HCT116 (cell line): Measurements from ENCODE around the gene LACC1. TPM values are rescaled to one million over a fixed set of nuclear protein-coding genes. Genes with fewer than 3 reads are reported as not detected.

ENCODE experiments used
- ATAC-seq: fragments of 200-7000 bp; cut with Tn5 transposase; 2 replicates; pipeline ENCODE4 v1.9.1; 2020; ENCODE audit warnings: mild to moderate bottlenecking, moderate library complexity
- BruUV-seq: library from RNA; stranded (reverse); fragments of 400-500 nt; replicated peaks from 2 replicates; lab custom pipeline; 2021; lab: Mats Ljungman, UMichigan
- CTCF ChIA-PET: fragments of 300-600 bp; sonication (Branson Sonifier 250); formaldehyde crosslinking; loops from one replicate; lab custom pipeline; 2021; ENCODE audit warnings: antibody characterized with exemption; lab: Charles Lee
- POLR2A ChIA-PET: fragments of 300-600, 350-600 bp; sonication (Branson Sonifier 250); formaldehyde crosslinking; loops from one replicate; lab custom pipeline; 2021; ENCODE audit warnings: antibody characterized with exemption; lab: Charles Lee
- RAD21 ChIA-PET, 2 experiments: fragments of 300-600 bp; sonication (Branson Sonifier 250); formaldehyde crosslinking; loops; one replicate each; lab custom pipeline; 2023; ENCODE audit warnings: low total read pairs in 2 of 2; ENCODE audit not compliant: uncharacterized antibody in 2 of 2, unreplicated experiment in 2 of 2, low non-redundant PET in 1 of 2; lab: Charles Lee
- DNase-seq: peaks from one replicate; pipeline ENCODE4 v3.0.0-alpha.2; 2010; ENCODE audit warnings: low read depth, low spot score
- H2AFZ ChIP-seq: fragments of 200-600 bp; shearing (Covaris generic), sonication (generic); 2 replicates; pipeline ENCODE4 v1.6.1; 2017; ENCODE audit warnings: low read depth, mixed run types, mixed read lengths, antibody characterized with exemption, low read length; ENCODE audit not compliant: poor library complexity, severe bottlenecking
- H3K27ac ChIP-seq: 2 replicates; pipeline ENCODE4 v1.5.1; 2012; ENCODE audit warnings: low read depth, low read length
- H3K27me3 ChIP-seq: fragments of 200-600 bp; sonication (generic); 2 replicates; pipeline ENCODE4 v1.6.1; 2016; ENCODE audit warnings: mixed run types, low read length, mixed read lengths; ENCODE audit not compliant: insufficient read depth
- H3K36me3 ChIP-seq, 2 experiments: fragments of 200-500 bp in 1 of 2; fragments of 200-600 bp in 1 of 2; sonication (Bioruptor generic) in 1 of 2; sonication (generic) in 1 of 2; 2 replicates each; pipeline versions ENCODE4 v1.5.1 to v1.6.1; 2014 to 2016; ENCODE audit warnings: low read length in 2 of 2, inconsistent platforms in 1 of 2, mixed read lengths in 1 of 2, mixed run types in 1 of 2; ENCODE audit not compliant: insufficient read depth in 2 of 2, control insufficient read depth in 1 of 2
- H3K4me1 ChIP-seq, 2 experiments: fragments of 200-600 bp in 1 of 2; sonication (generic) in 1 of 2; 2 replicates each; pipeline versions ENCODE4 v1.5.1 to v1.6.1; 2012 to 2017; ENCODE audit warnings: low read length in 2 of 2, inconsistent platforms in 1 of 2, mild to moderate bottlenecking in 1 of 2, mixed read lengths in 1 of 2, mixed run types in 1 of 2, moderate library complexity in 1 of 2; ENCODE audit not compliant: insufficient read depth in 2 of 2, control insufficient read depth in 1 of 2
- H3K4me2 ChIP-seq: fragments of 200-600 bp; sonication (generic); 2 replicates; pipeline ENCODE4 v1.6.1; 2017; ENCODE audit warnings: mixed run types, low read length, mixed read lengths
- H3K4me3 ChIP-seq, 2 experiments: fragments of 200-600 bp in 1 of 2; sonication (generic) in 1 of 2; replicated peaks in 1 of 2; 2 replicates each; pipeline ENCODE4 v1.5.1; 2011 to 2016; ENCODE audit warnings: low read length in 2 of 2, control low read depth in 1 of 2, low read depth in 1 of 2, mild to moderate bottlenecking in 1 of 2, mixed read lengths in 1 of 2, mixed run types in 1 of 2
- H3K79me2 ChIP-seq: fragments of 200-600 bp; sonication (generic); 2 replicates; pipeline ENCODE4 v1.6.1; 2017; ENCODE audit warnings: mild to moderate bottlenecking, mixed run types, low read length, moderate library complexity, mixed read lengths; ENCODE audit not compliant: insufficient read depth
- H3K9ac ChIP-seq: fragments of 200-600 bp; sonication (generic); 2 replicates; pipeline ENCODE4 v1.6.1; 2016; ENCODE audit warnings: low read length, mixed read lengths
- H3K9me2 ChIP-seq: fragments of 200-600 bp; sonication (generic), shearing (Covaris generic); 2 replicates; pipeline ENCODE4 v1.6.1; 2017; ENCODE audit warnings: mixed run types, mild to moderate bottlenecking, moderate library complexity; ENCODE audit not compliant: insufficient read depth
- H3K9me3 ChIP-seq, 2 experiments: fragments of 200-500 bp in 1 of 2; fragments of 200-600 bp in 1 of 2; sonication (Bioruptor generic) in 1 of 2; sonication (generic) in 1 of 2; 2 replicates each; pipeline ENCODE4 v1.6.1; 2014 to 2017; ENCODE audit warnings: low read length in 2 of 2, mixed read lengths in 2 of 2, inconsistent platforms in 1 of 2, low read depth in 1 of 2, mild to moderate bottlenecking in 1 of 2, mixed run types in 1 of 2, moderate library complexity in 1 of 2; ENCODE audit not compliant: control insufficient read depth in 1 of 2, insufficient read depth in 1 of 2
- H4K20me1 ChIP-seq: fragments of 200-600 bp; sonication (generic), shearing (Covaris generic); 2 replicates; pipeline ENCODE4 v1.6.1; 2017; ENCODE audit warnings: mixed run types, mild to moderate bottlenecking, moderate library complexity; ENCODE audit not compliant: insufficient read depth
- ATF3 ChIP-seq: IDR thresholded peaks from 2 replicates; pipeline ENCODE4 v1.6.1; 2012
- CBX3 ChIP-seq: IDR thresholded peaks from 2 replicates; pipeline ENCODE4 v1.6.1; 2012; ENCODE audit warnings: low read depth
- CTCF ChIP-seq, 3 experiments: fragments of 200-600 bp in 1 of 3; sonication (generic) in 1 of 3; IDR thresholded peaks in 2 of 3; conservative IDR thresholded peaks in 1 of 3; 2 replicates each; pipeline ENCODE4 v1.5.1; 2012 to 2017; ENCODE audit warnings: low read depth in 2 of 3, low read length in 2 of 3, antibody characterized with exemption in 1 of 3, borderline replicate concordance in 1 of 3, control low read depth in 1 of 3, mild to moderate bottlenecking in 1 of 3, mixed read lengths in 1 of 3, mixed run types in 1 of 3, moderate library complexity in 1 of 3; ENCODE audit not compliant: insufficient read depth in 1 of 3
- ELF1 ChIP-seq: IDR thresholded peaks from 2 replicates; pipeline ENCODE4 v1.6.1; 2012; ENCODE audit warnings: low read depth, borderline replicate concordance
- EZH2 ChIP-seq: fragments of 200-600 bp; sonication (generic); IDR thresholded peaks from 2 replicates; pipeline ENCODE4 v1.6.1; 2017; ENCODE audit warnings: antibody characterized with exemption, mixed run types
- FOSL1 ChIP-seq: IDR thresholded peaks from 2 replicates; pipeline ENCODE4 v1.6.1; 2012; ENCODE audit warnings: low read depth
- JUND ChIP-seq: IDR thresholded peaks from 2 replicates; pipeline ENCODE4 v1.6.1; 2012
- MAX ChIP-seq: IDR thresholded peaks from 2 replicates; pipeline ENCODE4 v1.6.1; 2012
- POLR2A ChIP-seq: IDR thresholded peaks from 2 replicates; pipeline ENCODE4 v1.7.0; 2011; ENCODE audit warnings: borderline replicate concordance; ENCODE audit not compliant: insufficient read depth, insufficient read length; ENCODE audit errors: extremely low read depth
- POLR2AphosphoS5 ChIP-seq: IDR thresholded peaks from 2 replicates; pipeline ENCODE4 v1.6.1; 2011; ENCODE audit warnings: mild to moderate bottlenecking, low read depth, low read length, moderate library complexity
- RAD21 ChIP-seq: IDR thresholded peaks from 2 replicates; pipeline ENCODE4 v1.6.1; 2012; ENCODE audit warnings: low read depth, mild to moderate bottlenecking
- REST ChIP-seq: IDR thresholded peaks from 2 replicates; pipeline ENCODE4 v1.6.1; 2012; ENCODE audit warnings: low read depth
- SP1 ChIP-seq: IDR thresholded peaks from 2 replicates; pipeline ENCODE4 v1.6.1; 2012; ENCODE audit warnings: low read depth
- SRF ChIP-seq: IDR thresholded peaks from 2 replicates; pipeline ENCODE4 v1.6.1; 2012; ENCODE audit warnings: low read depth
- YY1 ChIP-seq: IDR thresholded peaks from 2 replicates; pipeline ENCODE4 v1.6.1; 2011; ENCODE audit warnings: low read length, low read depth, moderate library complexity, mild to moderate bottlenecking; ENCODE audit not compliant: insufficient replicate concordance; ENCODE audit errors: extremely low read depth
- ZBTB33 ChIP-seq: IDR thresholded peaks from 2 replicates; pipeline ENCODE4 v1.6.1; 2011; ENCODE audit warnings: mild to moderate bottlenecking, low read length, moderate library complexity; ENCODE audit not compliant: insufficient replicate concordance; ENCODE audit errors: extremely low read depth
- ZFX ChIP-seq: fragments of 450-650 bp; IDR thresholded peaks from 2 replicates; pipeline ENCODE4 v1.6.1; 2017
- ZNF274 ChIP-seq: fragments of 200-500 bp; sonication (Bioruptor generic); IDR thresholded peaks from 2 replicates; pipeline ENCODE4 v1.6.1; 2014; ENCODE audit warnings: mild to moderate bottlenecking, low read depth, low read length, inconsistent platforms
- intact Hi-C: fragments of 100-400 bp; cut with micrococcal nuclease; formaldehyde crosslinking; loops from 2 replicates; pipeline ENCODE4 v1.10.0; 2022
- total RNA-seq: library from RNA; stranded (reverse); gene quantifications from one replicate; pipeline ENCODE4 v1.2.1, GENCODE V29; 2021; ENCODE audit not compliant: unreplicated experiment

The LACC1 gene
- total RNA-seq, 1 experiment from 2014 or later: 2.6 TPM

- TF ChIP-seq ZFX (no peak), RAD21 (no peak), CBX3 (no peak), MAX (no peak), ZNF274 (no peak), EZH2 (no peak)
- TF ChIP-seq, all 23 proteins: peak for 0
Observed at GRCh38 chr13:43881580-43881979, 1.9 kb downstream of the LACC1 start (continued).

- no peak overlapping the region for H3K27ac ChIP-seq
- H3K4me2 ChIP-seq: no peak overlapping the region
- no TSS peak for BruUV-seq
- H3K9me3 ChIP-seq: no peaks in the 10 kb centered on the region
- no peaks in the 10 kb centered on the region for H3K27me3 ChIP-seq
- no peak overlapping the region for H3K9ac ChIP-seq
- H4K20me1 ChIP-seq: no peaks in the 10 kb centered on the region
- RAD21 ChIA-PET: no interaction called here
- H3K4me3 ChIP-seq: no peak overlapping the region
- CTCF ChIA-PET: interaction anchor here (1.2 kb wide), 1 partner anchor 11 kb away, joined by 4 read pairs; no protein-coding TSS in a partner anchor
- peaks cover 2 to 18% of the 10 kb centered on the region in 2 experiments; a peak in 2 of 4 replicates for H3K4me1 ChIP-seq
- no peaks in the 10 kb centered on the region for H3K9me2 ChIP-seq
- no peak overlapping the region for H2AFZ ChIP-seq
- no peaks in the 10 kb centered on the region for H3K79me2 ChIP-seq
- no peaks in the 10 kb centered on the region for H3K36me3 ChIP-seq
- intact Hi-C loops: no loop called here
- no peak for DNase-seq
- POLR2A ChIA-PET: no interaction called here
- no peak for ATAC-seq
- TF ChIP-seq CTCF (IDR thresholded peaks at IDR 0.05 in 2 of 3, conservative IDR thresholded peaks at IDR 0.05 in 1 of 3; ENCODE audit: borderline replicate concordance in 1 of 3, insufficient read depth in 1 of 3, low read depth in 2 of 3, low read length in 2 of 3) (no peak), POLR2A (no peak), ZBTB33 (no peak), REST (no peak), SP1 (no peak), YY1 (no peak), FOSL1 (no peak), MAX (no peak), EZH2 (no peak), ELF1 (no peak), SRF (no peak), CBX3 (no peak), POLR2AphosphoS5 (no peak), ATF3 (no peak), JUND (no peak)
Observed at GRCh38 chr13:43883631-43884030, 3.9 kb downstream of the LACC1 start.
